ENCODE results near the gene SEMA4A. TPM values are rescaled to one million over a fixed set of nuclear protein-coding genes. Genes with fewer than 3 reads are reported as not detected.
A peak's percentile ranks its signal among the peaks of the same experiment; 100 is the strongest.

SEMA4A gene
- total and polyA plus RNA-seq, 2 of the 8 experiments (the other 6 are each of a cell fraction or from before 2014, with no cell fraction given) = 7.3 to 10.6 TPM

GRCh38 chr1:156148216-156148615, 5.2 kb upstream of the SEMA4A start:
- Histone ChIP-seq H3K56ac (replicated peaks; ENCODE audit: insufficient read length, low read depth, low read length) (no peak overlapping the region), H4K5ac (ENCODE audit: insufficient read length, low read depth, low read length) (no peak overlapping the region), H3K79me1 (ENCODE audit: low read depth, low read length) (no peaks in the 10 kb centered on the region; the same call in 1 of the 2 replicates), H3K36me3 (ENCODE audit: control insufficient read depth in 2 of 4, insufficient read depth in 4 of 4, low read length in 3 of 4) (no peaks in the 10 kb centered on the region), H3K4me2 (ENCODE audit: insufficient read depth in 1 of 2, low read depth in 2 of 2, low read length in 2 of 2) (no peak overlapping the region), H3K9me3 (ENCODE audit: insufficient read depth in 2 of 2, low read depth in 1 of 2, low read length in 1 of 2) (no peaks in the 10 kb centered on the region), H2BK12ac (ENCODE audit: low read depth, low read length) (peak overlapping the region; percentile 29; the same call in 1 of the 2 replicates), H3K9ac (replicated peaks in 1 of 4; ENCODE audit: extremely low read depth in 1 of 4, low read depth in 3 of 4, low read length in 3 of 4) (no peak overlapping the region), H3K4me1 (replicated peaks in 1 of 4; ENCODE audit: control insufficient read depth in 3 of 4, insufficient read depth in 4 of 4, low read length in 3 of 4) (peaks cover 27 to 43% (median 28%) of the 10 kb centered on the region in 4 experiments), H2BK5ac (ENCODE audit: low read depth, low read length) (peak overlapping the region; percentile 40; the same call in 1 of the 2 replicates), H4K8ac (ENCODE audit: extremely low read depth, insufficient read depth, low read length) (no peak overlapping the region), H2AFZ (ENCODE audit: low read length) (no peak overlapping the region), H4K20me1 (replicated peaks in 1 of 2; ENCODE audit: control insufficient read depth in 1 of 2, insufficient read depth in 2 of 2, low read length in 2 of 2) (no peaks in the 10 kb centered on the region), H3K23me2 (ENCODE audit: low read depth, low read length) (peaks cover 3% of the 10 kb centered on the region; the same call in 1 of the 2 replicates), H3K23ac (ENCODE audit: insufficient read length) (no peak overlapping the region), H3K4me3 (ENCODE audit: extremely low read depth in 1 of 4, insufficient read depth in 2 of 4, low read depth in 3 of 4, low read length in 4 of 4) (no peak overlapping the region), H2BK20ac (ENCODE audit: low read length) (peak overlapping the region; percentile 55; the same call in 1 of the 2 replicates), H3K79me2 (ENCODE audit: control insufficient read depth in 1 of 2, insufficient read depth in 2 of 2, low read length in 2 of 2) (no peaks in the 10 kb centered on the region), H4K91ac (replicated peaks; ENCODE audit: insufficient read length, low read length) (peak overlapping the region; percentile 83), H2BK15ac (ENCODE audit: low read length) (peak overlapping the region; percentile 53; the same call in 1 of the 2 replicates), H3K27ac (ENCODE audit: low read depth, low read length) (no peak overlapping the region), H2AK5ac (ENCODE audit: low read depth, low read length) (peak overlapping the region; percentile 56; the same call in 1 of the 2 replicates), H3K4ac (replicated peaks; ENCODE audit: insufficient read length, low read depth, low read length) (no peak overlapping the region), H3K27me3 (replicated peaks in 1 of 4; ENCODE audit: control insufficient read depth in 3 of 4, extremely low read depth in 1 of 4, insufficient read depth in 3 of 4, low read length in 3 of 4) (no peaks in the 10 kb centered on the region), H3K18ac (ENCODE audit: extremely low read depth, low read length) (peak overlapping the region; percentile 1; the same call in 1 of the 2 replicates), H3K14ac (ENCODE audit: insufficient read length) (no peak overlapping the region), H2BK120ac (replicated peaks; ENCODE audit: low read depth, low read length) (peak overlapping the region; percentile 40)
- ChIA-PET POLR2A (ENCODE audit: partially characterized antibody) (interaction anchor here (0.8 to 8.5 kb wide), 8 partner anchors 25 to 100 kb away, joined by 3 to 64 read pairs (median 10); partner anchors contain the start of genes PAQR6, PMF1 and SLC25A44), CTCF (ENCODE audit: partially characterized antibody) (interaction anchor here (0.8 to 42.4 kb wide), 9 partner anchors 11 to 186 kb away, joined by 3 to 1994 read pairs (median 5); partner anchors contain the start of genes BGLAP, MEX3A, PAQR6 and SLC25A44)
- WGBS, 2 experiments (ENCODE audit: extremely low coverage in 1 of 2, insufficient coverage in 1 of 2, insufficient read length in 1 of 2, insufficient replicate concordance in 2 of 2, low coverage in 1 of 2, low lambda C conversion rate in 2 of 2, missing lambda C conversion rate in 1 of 2) = 90% methylated on average over 6 of the region's 6 CpGs; no CpG with 5 or more reads in 1 of the 2 experiments
- FAIRE-seq = no peak
- DNase-seq (ENCODE audit: low read depth in 1 of 2, low spot score in 2 of 2) = no peak
- no peak for TF ChIP-seq TAF1 (IDR thresholded peaks at IDR 0.05; ENCODE audit: low read depth, low read length)
- no peak for TF ChIP-seq SIN3A (conservative IDR thresholded peaks at IDR 0.05 in 1 of 2, IDR thresholded peaks at IDR 0.05 in 1 of 2; ENCODE audit: low read depth in 1 of 2, low read length in 2 of 2)
- no peak for TF ChIP-seq POLR2A (IDR thresholded peaks at IDR 0.05; ENCODE audit: control extremely low read depth in 1 of 2, low read depth in 2 of 2, low read length in 2 of 2)
